ENCODE measurements around the gene VWA8.
"Not testable (repeated sequence)": the region's sequence is repeated elsewhere in the genome, so short reads cannot be mapped to it uniquely, and the experiment has no call there.

DNA sequence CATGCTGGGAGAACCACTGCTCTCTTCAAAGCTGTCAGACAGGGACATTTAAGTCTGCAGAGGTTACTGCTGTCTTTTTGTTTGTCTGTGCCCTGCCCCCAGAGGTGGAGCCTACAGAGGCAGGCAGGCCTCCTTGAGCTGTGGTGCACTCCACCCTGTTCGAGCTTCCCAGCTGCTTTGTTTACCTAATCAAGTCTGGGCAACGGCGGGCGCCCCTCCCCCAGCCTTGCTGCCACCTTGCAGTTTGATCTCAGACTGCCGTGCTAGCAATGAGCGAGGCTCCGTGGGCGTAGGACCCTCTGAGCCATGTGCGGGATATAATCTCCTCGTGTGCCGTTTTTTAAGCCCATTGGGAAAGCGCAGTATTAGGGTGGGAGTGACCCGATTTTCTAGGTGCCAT lies 420.7 kb downstream of the VWA8 start:
- TF ChIP-seq POLR2A, EP300 (IDR thresholded peaks at IDR 0.05): not testable (repeated sequence)
- TF ChIP-seq, protein P1, sequence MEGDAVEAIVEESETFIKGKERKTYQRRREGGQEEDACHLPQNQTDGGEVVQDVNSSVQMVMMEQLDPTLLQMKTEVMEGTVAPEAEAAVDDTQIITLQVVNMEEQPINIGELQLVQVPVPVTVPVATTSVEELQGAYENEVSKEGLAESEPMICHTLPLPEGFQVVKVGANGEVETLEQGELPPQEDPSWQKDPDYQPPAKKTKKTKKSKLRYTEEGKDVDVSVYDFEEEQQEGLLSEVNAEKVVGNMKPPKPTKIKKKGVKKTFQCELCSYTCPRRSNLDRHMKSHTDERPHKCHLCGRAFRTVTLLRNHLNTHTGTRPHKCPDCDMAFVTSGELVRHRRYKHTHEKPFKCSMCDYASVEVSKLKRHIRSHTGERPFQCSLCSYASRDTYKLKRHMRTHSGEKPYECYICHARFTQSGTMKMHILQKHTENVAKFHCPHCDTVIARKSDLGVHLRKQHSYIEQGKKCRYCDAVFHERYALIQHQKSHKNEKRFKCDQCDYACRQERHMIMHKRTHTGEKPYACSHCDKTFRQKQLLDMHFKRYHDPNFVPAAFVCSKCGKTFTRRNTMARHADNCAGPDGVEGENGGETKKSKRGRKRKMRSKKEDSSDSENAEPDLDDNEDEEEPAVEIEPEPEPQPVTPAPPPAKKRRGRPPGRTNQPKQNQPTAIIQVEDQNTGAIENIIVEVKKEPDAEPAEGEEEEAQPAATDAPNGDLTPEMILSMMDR (IDR thresholded peaks at IDR 0.05): not testable (repeated sequence)
